GM13977 (cell line): ENCODE measurements around the gene XPC.

Experiments
- DNase-seq: peaks from one replicate; pipeline ENCODE4 v3.0.0; 2012; ENCODE audit warnings: low spot score
- CTCF ChIP-seq: IDR thresholded peaks from 2 replicates; pipeline ENCODE4 v1.5.1; 2012; ENCODE audit warnings: mild to moderate bottlenecking, control low read depth; ENCODE audit not compliant: insufficient read depth; ENCODE audit errors: extremely low read depth, missing control alignments
- in situ Hi-C: fragments of 300-500 bp; cut with MboI; formaldehyde crosslinking; loops from one replicate; pipeline ENCODE4 v1.12.0; 2022; ENCODE audit warnings: low sequenced_read_pairs, low pct_unique_long_range_greater_than_20kb, mixed read lengths, inconsistent platforms; ENCODE audit not compliant: unreplicated experiment

XPC gene

GRCh38 chr3:14142567-14143270, 35.7 kb downstream of the XPC start:
- in situ Hi-C loops = no loop called here

GRCh38 chr3:14141602-14142341, 36.6 kb downstream of the XPC start:
- TF ChIP-seq CTCF = no peak
- in situ Hi-C loops = no loop called here
- DNase-seq = no peak

More at GRCh38 chr3:14142567-14143270, 35.7 kb downstream of the XPC start:
- no peak for TF ChIP-seq CTCF
- no peak for DNase-seq

- TF ChIP-seq CTCF = no peak
- no peak for DNase-seq
- in situ Hi-C loops = no loop called here
These were observed 37.3 kb downstream of the XPC start for GRCh38 chr3:14141144-14141543.

- in situ Hi-C loops = no loop called here
- TF ChIP-seq CTCF = no peak
- no peak for DNase-seq
These were observed 37.7 kb downstream of the XPC start for GRCh38 chr3:14140668-14141067.

- no peak for DNase-seq
- in situ Hi-C loops = no loop called here
- TF ChIP-seq CTCF = no peak
These were observed 38.6 kb downstream of the XPC start for GRCh38 chr3:14139771-14140170.

- DNase-seq = no peak
- TF ChIP-seq CTCF = no peak
- in situ Hi-C loops = no loop called here
These were observed 39.3 kb downstream of the XPC start for GRCh38 chr3:14138878-14139655.
